ENCODE measurements around the gene MPP2.
"Not testable (repeated sequence)": the region's sequence is repeated elsewhere in the genome, so short reads cannot be mapped to it uniquely, and the experiment has no call there.

Gene MPP2

GRCh38 chr17:43901861-43902589 is 5.3 kb downstream of the MPP2 start:
- no peak for DNase-seq (ENCODE audit: low read depth)

- no peak for DNase-seq (ENCODE audit: low read depth)
Observed at GRCh38 chr17:43900858-43901754, 6.2 kb downstream of the MPP2 start.

- DNase-seq (ENCODE audit: low read depth): peak; percentile 85
Observed at GRCh38 chr17:43900183-43900857, 7.0 kb downstream of the MPP2 start.

GRCh38 chr17:43898446-43898845 is 8.9 kb downstream of the MPP2 start:
- no peak for DNase-seq (ENCODE audit: low read depth)

- no peak for DNase-seq (ENCODE audit: low read depth)
Observed at GRCh38 chr17:43897831-43898230, 9.5 kb downstream of the MPP2 start.

GRCh38 chr17:43894494-43894893 is 12.8 kb downstream of the MPP2 start:
- not testable (repeated sequence) for DNase-seq (ENCODE audit: low read depth)

GRCh38 chr17:43892647-43892952 is 14.7 kb downstream of the MPP2 start:
- no peak for DNase-seq (ENCODE audit: low read depth)

- DNase-seq (ENCODE audit: low read depth): no peak
Observed at GRCh38 chr17:43891851-43892646, 15.3 kb downstream of the MPP2 start.

- DNase-seq (ENCODE audit: low read depth): no peak
Observed at GRCh38 chr17:43890240-43890639, 17.1 kb downstream of the MPP2 start.

GRCh38 chr17:43888548-43888947 is 18.8 kb downstream of the MPP2 start:
- no peak for DNase-seq (ENCODE audit: low read depth)

- no peak for DNase-seq (ENCODE audit: low read depth)
Observed at GRCh38 chr17:43882761-43883415, 24.4 kb downstream of the MPP2 start.

GRCh38 chr17:43881758-43882505 is 25.4 kb downstream of the MPP2 start:
- DNase-seq (ENCODE audit: low read depth): no peak

- no peak for DNase-seq (ENCODE audit: low read depth)
Observed at GRCh38 chr17:43881181-43881580, 26.2 kb downstream of the MPP2 start.

- DNase-seq (ENCODE audit: low read depth): peak; percentile 40
Observed at GRCh38 chr17:43880420-43880991, 26.8 kb downstream of the MPP2 start.

- no peak for DNase-seq (ENCODE audit: low read depth)
Observed at GRCh38 chr17:43879723-43880419, 27.5 kb downstream of the MPP2 start.

- peak; percentile 61 for DNase-seq (ENCODE audit: low read depth)
Observed at GRCh38 chr17:43878260-43879175, 28.8 kb downstream of the MPP2 start.

GRCh38 chr17:43877451-43878155 is 29.7 kb downstream of the MPP2 start:
- no peak for DNase-seq (ENCODE audit: low read depth)

- DNase-seq (ENCODE audit: low read depth): no peak
Observed at GRCh38 chr17:43877031-43877430, 30.3 kb downstream of the MPP2 start.

Measured in activated T-cell treated with anti-CD3 and anti-CD28 coated beads for 48 hours (primary cell).